ENCODE data around the gene CORO2A.

GRCh38 chr9:98146101-98146991 is 46.1 kb downstream of the CORO2A start:
- peak in 1 of 4 donors; percentile 55 for TF ChIP-seq POLR2A (IDR thresholded peaks at IDR 0.05)
- TF ChIP-seq CTCF (IDR thresholded peaks at IDR 0.05) = no peak
